ENCODE results near the gene IGFBPL1. TPM values are rescaled to one million over a fixed set of nuclear protein-coding genes. Genes with fewer than 3 reads are reported as not detected.

The IGFBPL1 gene
- total and polyA plus RNA-seq, 2 donors (not counting 1 experiment from before 2014, with no cell fraction given) = not detected

GRCh38 chr9:38394416-38394815 is 29.8 kb downstream of the IGFBPL1 start:
- intact Hi-C loops (cut with micrococcal nuclease) = no loop called here

More at GRCh38 chr9:38394416-38394815, 29.8 kb downstream of the IGFBPL1 start:
- Histone ChIP-seq H3K36me3 (replicated peaks in 1 of 2; ENCODE audit: control extremely low read depth in 1 of 2, control insufficient read depth in 1 of 2, extremely low read depth in 1 of 2, insufficient read depth in 2 of 2, low read length in 1 of 2) (peaks cover 0 to 4% of the 10 kb centered on the region in 2 experiments), H2AFZ (ENCODE audit: insufficient read depth, low read depth, low read length, poor library complexity, severe bottlenecking) (no peak overlapping the region), H3K4me1 (ENCODE audit: control insufficient read depth in 2 of 2, insufficient read depth in 2 of 2, low read length in 2 of 2) (peaks cover 6 to 13% of the 10 kb centered on the region in 2 donors), H3K9me3 (ENCODE audit: control extremely low read depth in 1 of 3, control insufficient read depth in 2 of 3, insufficient read depth in 1 of 3, low read length in 2 of 3) (peaks cover 0 to 11% (median 0%) of the 10 kb centered on the region in 3 donors), H3K4me2 (replicated peaks; ENCODE audit: low read depth, low read length, poor library complexity, severe bottlenecking) (no peak overlapping the region), H3K9ac (ENCODE audit: low read length) (no peak overlapping the region), H3K27ac (ENCODE audit: low read length in 2 of 2) (no peak overlapping the region), H3K4me3 (ENCODE audit: control extremely low read depth in 1 of 5, extremely low read depth in 1 of 5, insufficient read depth in 1 of 5, low read depth in 2 of 5, low read length in 4 of 5) (no peak overlapping the region), H3K27me3 (replicated peaks in 1 of 4; ENCODE audit: control extremely low read depth in 1 of 4, control insufficient read depth in 3 of 4, insufficient read depth in 4 of 4, low read length in 3 of 4) (peaks cover 0 to 3% (median 0%) of the 10 kb centered on the region in 4 experiments), H4K20me1 (ENCODE audit: control insufficient read depth, insufficient read depth, low read length, poor library complexity, severe bottlenecking) (no peaks in the 10 kb centered on the region), H3K79me2 (ENCODE audit: control insufficient read depth, insufficient read depth, low read length) (no peaks in the 10 kb centered on the region)
- POLR2A ChIA-PET = no interaction called here
- H3K4me3 Mint-ChIP-seq = no peak overlapping the region
- H3K27me3 Mint-ChIP-seq = peaks cover 10% of the 10 kb centered on the region
- DNase-seq (no peak), ATAC-seq (ENCODE audit: low read depth) (no peak)
- TF ChIP-seq EZH2 (IDR thresholded peaks at IDR 0.05; ENCODE audit: borderline replicate concordance, insufficient read depth, low read depth, low read length, poor library complexity, severe bottlenecking) (no peak), CTCF (IDR thresholded peaks at IDR 0.05) (no peak)
- H3K9me3 Mint-ChIP-seq (ENCODE audit: insufficient read depth) = no peaks in the 10 kb centered on the region
- CTCF ChIA-PET = no interaction called here
- WGBS (ENCODE audit: insufficient coverage) = 92% methylated on average over 5 of the region's 9 CpGs
- H3K4me1 Mint-ChIP-seq = peaks cover 21% of the 10 kb centered on the region
- no peak overlapping the region for H3K27ac Mint-ChIP-seq

All from B cell (primary cell).